ENCODE measurements around the gene FMR1NB. TPM values are rescaled to one million over a fixed set of nuclear protein-coding genes. Genes with fewer than 3 reads are reported as not detected.

The FMR1NB gene
- total RNA-seq, 2 donors from 2014 or later = not detected

GRCh38 chrX:147950352-147950751, 30.8 kb upstream of the FMR1NB start:
- Histone ChIP-seq H3K27ac (no peak overlapping the region), H3K36me3 (peaks cover 15% of the 10 kb centered on the region), H3K4me1 (no peaks in the 10 kb centered on the region), H3K9me3 (no peaks in the 10 kb centered on the region), H3K4me3 (no peak overlapping the region), H3K27me3 (no peaks in the 10 kb centered on the region)
- TF ChIP-seq, protein P1, sequence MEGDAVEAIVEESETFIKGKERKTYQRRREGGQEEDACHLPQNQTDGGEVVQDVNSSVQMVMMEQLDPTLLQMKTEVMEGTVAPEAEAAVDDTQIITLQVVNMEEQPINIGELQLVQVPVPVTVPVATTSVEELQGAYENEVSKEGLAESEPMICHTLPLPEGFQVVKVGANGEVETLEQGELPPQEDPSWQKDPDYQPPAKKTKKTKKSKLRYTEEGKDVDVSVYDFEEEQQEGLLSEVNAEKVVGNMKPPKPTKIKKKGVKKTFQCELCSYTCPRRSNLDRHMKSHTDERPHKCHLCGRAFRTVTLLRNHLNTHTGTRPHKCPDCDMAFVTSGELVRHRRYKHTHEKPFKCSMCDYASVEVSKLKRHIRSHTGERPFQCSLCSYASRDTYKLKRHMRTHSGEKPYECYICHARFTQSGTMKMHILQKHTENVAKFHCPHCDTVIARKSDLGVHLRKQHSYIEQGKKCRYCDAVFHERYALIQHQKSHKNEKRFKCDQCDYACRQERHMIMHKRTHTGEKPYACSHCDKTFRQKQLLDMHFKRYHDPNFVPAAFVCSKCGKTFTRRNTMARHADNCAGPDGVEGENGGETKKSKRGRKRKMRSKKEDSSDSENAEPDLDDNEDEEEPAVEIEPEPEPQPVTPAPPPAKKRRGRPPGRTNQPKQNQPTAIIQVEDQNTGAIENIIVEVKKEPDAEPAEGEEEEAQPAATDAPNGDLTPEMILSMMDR (IDR thresholded peaks at IDR 0.05) = no peak
- no peak for DNase-seq (ENCODE audit: low spot score)

DNA sequence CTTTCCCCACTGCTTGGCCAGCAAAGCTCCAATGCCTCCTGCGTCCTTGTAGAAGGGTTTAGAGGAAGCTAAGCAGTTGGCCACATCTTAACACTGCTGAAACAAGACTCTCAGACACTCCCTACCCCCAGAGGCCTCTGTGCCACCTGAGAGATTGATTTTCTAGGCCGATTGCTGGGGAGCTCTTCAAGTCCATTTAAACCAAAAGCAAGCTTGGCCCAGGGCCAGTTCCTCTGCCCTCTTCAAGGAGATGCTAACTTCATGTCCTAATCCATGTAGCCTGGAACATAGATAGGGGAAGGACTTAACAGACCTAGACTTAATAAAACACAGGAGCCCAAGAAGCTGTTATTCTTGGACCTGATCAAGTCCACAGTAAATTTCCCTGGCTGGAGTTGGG, 27.2 kb upstream of the FMR1NB start:
- DNase-seq (ENCODE audit: low spot score) = peak; percentile 59
- no peaks in the 10 kb centered on the region for H3K4me1 ChIP-seq

DNA sequence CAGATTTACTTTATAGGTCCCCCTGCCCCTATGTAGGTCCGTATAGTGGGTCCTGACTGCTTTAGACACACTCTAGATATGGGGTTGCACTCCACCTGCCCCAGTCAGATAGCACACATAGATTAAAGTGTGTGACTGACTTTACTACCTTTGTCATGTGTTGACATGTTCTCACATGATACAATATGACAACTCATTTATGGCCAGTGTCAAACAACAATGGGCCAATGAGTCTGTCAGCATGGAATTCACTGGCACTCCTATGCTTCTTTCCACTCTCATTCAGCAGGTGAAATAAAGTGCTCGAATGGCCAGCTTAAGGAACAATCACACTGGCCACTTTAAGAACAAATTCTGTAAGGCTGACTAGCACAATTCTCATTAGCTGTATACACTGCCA, 23.8 kb upstream of the FMR1NB start:
- Histone ChIP-seq H3K27me3 (no peaks in the 10 kb centered on the region), H3K9me3 (peaks cover 0 to 9% of the 10 kb centered on the region in 2 donors), H3K36me3 (no peaks in the 10 kb centered on the region), H3K4me3 (no peak overlapping the region), H3K4me1 (no peaks in the 10 kb centered on the region), H3K27ac (no peak overlapping the region)
- no peak for DNase-seq (ENCODE audit: low spot score)
- TF ChIP-seq, protein P1 (IDR thresholded peaks at IDR 0.05) = no peak

More for the DNA sequence above, 27.2 kb upstream of the FMR1NB start:
- H3K36me3 ChIP-seq = no peaks in the 10 kb centered on the region
- H3K27ac ChIP-seq = no peak overlapping the region
- H3K4me3 ChIP-seq = no peak overlapping the region
- TF ChIP-seq, protein P1 (IDR thresholded peaks at IDR 0.05) = no peak
- H3K9me3 ChIP-seq = no peaks in the 10 kb centered on the region
- no peaks in the 10 kb centered on the region for H3K27me3 ChIP-seq

- DNase-seq (ENCODE audit: low spot score) = no peak
- Histone ChIP-seq H3K9me3 (peaks cover 0 to 9% of the 10 kb centered on the region in 2 donors), H3K27me3 (no peaks in the 10 kb centered on the region), H3K27ac (no peak overlapping the region), H3K4me1 (no peaks in the 10 kb centered on the region), H3K4me3 (no peak overlapping the region), H3K36me3 (no peaks in the 10 kb centered on the region)
- TF ChIP-seq, protein P1 (IDR thresholded peaks at IDR 0.05) = no peak
These were observed 22.8 kb upstream of the FMR1NB start for GRCh38 chrX:147958291-147958690.

DNA sequence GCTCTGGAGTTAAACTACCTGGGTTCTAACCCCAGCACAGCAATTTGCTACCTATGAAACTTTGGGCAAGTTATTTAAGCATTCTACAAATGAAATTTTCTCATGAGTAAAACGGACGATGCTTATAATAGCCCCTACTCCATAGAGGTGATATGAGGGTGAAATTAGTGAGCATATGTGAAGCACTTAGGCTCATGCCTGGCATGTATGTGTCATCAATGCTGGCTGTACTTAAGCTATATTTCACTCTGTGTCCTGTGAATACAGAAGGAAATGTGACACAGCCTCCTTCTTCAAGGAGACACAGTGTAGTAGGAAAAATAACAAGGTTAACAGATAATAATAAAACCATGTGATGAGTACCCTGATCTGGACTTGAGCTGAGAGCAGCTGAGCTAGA, 20.4 kb upstream of the FMR1NB start:
- H3K36me3 ChIP-seq = no peaks in the 10 kb centered on the region
- peaks cover 0 to 9% of the 10 kb centered on the region in 2 donors for H3K9me3 ChIP-seq
- no peak overlapping the region for H3K27ac ChIP-seq
- no peak overlapping the region for H3K4me3 ChIP-seq
- DNase-seq (ENCODE audit: low spot score) = no peak
- TF ChIP-seq, protein P1 (IDR thresholded peaks at IDR 0.05) = no peak
- H3K4me1 ChIP-seq = no peaks in the 10 kb centered on the region
- H3K27me3 ChIP-seq = no peaks in the 10 kb centered on the region

- Histone ChIP-seq H3K4me3 (no peak overlapping the region), H3K9me3 (peaks cover 0 to 9% of the 10 kb centered on the region in 2 donors), H3K36me3 (no peaks in the 10 kb centered on the region), H3K27me3 (no peaks in the 10 kb centered on the region), H3K27ac (no peak overlapping the region), H3K4me1 (no peaks in the 10 kb centered on the region)
- TF ChIP-seq, protein P1 (IDR thresholded peaks at IDR 0.05) = no peak
- DNase-seq (ENCODE audit: low spot score) = no peak
These were observed 18.7 kb upstream of the FMR1NB start for GRCh38 chrX:147962476-147962875.

Data from right atrium auricular region (tissue), 2 donors.